ENCODE measurements around the gene CCDC63.

DNA sequence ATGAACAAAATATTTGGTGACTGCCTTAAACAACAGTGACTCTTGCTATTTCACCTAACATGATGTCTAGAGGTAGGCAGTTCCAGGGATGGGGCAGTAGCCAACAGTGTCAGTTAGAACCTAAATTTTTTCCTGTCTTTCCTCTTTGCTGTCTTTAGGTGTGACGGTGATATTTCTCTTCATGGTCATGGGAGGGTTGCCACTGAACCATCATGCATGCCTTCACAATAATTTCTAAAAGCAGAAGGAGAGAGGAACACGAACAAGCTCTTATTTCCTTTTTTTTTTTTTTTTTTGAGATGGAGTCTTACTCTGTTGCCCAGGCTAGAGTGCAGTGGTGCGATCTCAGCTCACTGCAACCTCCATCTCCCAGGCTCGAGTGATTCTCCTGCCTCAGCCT lies 2.4 kb downstream of the CCDC63 start:
- TF ChIP-seq, protein P1, sequence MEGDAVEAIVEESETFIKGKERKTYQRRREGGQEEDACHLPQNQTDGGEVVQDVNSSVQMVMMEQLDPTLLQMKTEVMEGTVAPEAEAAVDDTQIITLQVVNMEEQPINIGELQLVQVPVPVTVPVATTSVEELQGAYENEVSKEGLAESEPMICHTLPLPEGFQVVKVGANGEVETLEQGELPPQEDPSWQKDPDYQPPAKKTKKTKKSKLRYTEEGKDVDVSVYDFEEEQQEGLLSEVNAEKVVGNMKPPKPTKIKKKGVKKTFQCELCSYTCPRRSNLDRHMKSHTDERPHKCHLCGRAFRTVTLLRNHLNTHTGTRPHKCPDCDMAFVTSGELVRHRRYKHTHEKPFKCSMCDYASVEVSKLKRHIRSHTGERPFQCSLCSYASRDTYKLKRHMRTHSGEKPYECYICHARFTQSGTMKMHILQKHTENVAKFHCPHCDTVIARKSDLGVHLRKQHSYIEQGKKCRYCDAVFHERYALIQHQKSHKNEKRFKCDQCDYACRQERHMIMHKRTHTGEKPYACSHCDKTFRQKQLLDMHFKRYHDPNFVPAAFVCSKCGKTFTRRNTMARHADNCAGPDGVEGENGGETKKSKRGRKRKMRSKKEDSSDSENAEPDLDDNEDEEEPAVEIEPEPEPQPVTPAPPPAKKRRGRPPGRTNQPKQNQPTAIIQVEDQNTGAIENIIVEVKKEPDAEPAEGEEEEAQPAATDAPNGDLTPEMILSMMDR (IDR thresholded peaks at IDR 0.05): no peak
- TF ChIP-seq, protein P2, sequence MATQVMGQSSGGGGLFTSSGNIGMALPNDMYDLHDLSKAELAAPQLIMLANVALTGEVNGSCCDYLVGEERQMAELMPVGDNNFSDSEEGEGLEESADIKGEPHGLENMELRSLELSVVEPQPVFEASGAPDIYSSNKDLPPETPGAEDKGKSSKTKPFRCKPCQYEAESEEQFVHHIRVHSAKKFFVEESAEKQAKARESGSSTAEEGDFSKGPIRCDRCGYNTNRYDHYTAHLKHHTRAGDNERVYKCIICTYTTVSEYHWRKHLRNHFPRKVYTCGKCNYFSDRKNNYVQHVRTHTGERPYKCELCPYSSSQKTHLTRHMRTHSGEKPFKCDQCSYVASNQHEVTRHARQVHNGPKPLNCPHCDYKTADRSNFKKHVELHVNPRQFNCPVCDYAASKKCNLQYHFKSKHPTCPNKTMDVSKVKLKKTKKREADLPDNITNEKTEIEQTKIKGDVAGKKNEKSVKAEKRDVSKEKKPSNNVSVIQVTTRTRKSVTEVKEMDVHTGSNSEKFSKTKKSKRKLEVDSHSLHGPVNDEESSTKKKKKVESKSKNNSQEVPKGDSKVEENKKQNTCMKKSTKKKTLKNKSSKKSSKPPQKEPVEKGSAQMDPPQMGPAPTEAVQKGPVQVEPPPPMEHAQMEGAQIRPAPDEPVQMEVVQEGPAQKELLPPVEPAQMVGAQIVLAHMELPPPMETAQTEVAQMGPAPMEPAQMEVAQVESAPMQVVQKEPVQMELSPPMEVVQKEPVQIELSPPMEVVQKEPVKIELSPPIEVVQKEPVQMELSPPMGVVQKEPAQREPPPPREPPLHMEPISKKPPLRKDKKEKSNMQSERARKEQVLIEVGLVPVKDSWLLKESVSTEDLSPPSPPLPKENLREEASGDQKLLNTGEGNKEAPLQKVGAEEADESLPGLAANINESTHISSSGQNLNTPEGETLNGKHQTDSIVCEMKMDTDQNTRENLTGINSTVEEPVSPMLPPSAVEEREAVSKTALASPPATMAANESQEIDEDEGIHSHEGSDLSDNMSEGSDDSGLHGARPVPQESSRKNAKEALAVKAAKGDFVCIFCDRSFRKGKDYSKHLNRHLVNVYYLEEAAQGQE (IDR thresholded peaks at IDR 0.05; ENCODE audit: insufficient read depth in 1 of 2, low read depth in 2 of 2, low read length in 1 of 2): no peak
- no peak for TF ChIP-seq TCF7L2 (IDR thresholded peaks at IDR 0.05; ENCODE audit: low read depth, low read length)

Data from Panc1 (cell line).